ENCODE data around the gene ATP2C2.

GRCh38 chr16:84391151-84392030, 23.1 kb downstream of the ATP2C2 start:
- TF ChIP-seq CTCF (IDR thresholded peaks at IDR 0.05; ENCODE audit: insufficient read depth, low read length, poor library complexity, severe bottlenecking), result no peak
- no peak for TF ChIP-seq EZH2phosphoT487 (conservative IDR thresholded peaks at IDR 0.05; ENCODE audit: low read length)

All from SU-DHL-6 (cell line).